NCI-H2196 (cell line): ENCODE results near the gene SBDS.
"Not testable (repeated sequence)": the region's sequence is repeated elsewhere in the genome, so short reads cannot be mapped to it uniquely, and the experiment has no call there.

Experiments
- DNase-seq: peaks from one replicate; lab custom pipeline; 2025; ENCODE audit not compliant: unreplicated experiment; lab: John Stamatoyannopoulos, UW

The SBDS gene

DNA sequence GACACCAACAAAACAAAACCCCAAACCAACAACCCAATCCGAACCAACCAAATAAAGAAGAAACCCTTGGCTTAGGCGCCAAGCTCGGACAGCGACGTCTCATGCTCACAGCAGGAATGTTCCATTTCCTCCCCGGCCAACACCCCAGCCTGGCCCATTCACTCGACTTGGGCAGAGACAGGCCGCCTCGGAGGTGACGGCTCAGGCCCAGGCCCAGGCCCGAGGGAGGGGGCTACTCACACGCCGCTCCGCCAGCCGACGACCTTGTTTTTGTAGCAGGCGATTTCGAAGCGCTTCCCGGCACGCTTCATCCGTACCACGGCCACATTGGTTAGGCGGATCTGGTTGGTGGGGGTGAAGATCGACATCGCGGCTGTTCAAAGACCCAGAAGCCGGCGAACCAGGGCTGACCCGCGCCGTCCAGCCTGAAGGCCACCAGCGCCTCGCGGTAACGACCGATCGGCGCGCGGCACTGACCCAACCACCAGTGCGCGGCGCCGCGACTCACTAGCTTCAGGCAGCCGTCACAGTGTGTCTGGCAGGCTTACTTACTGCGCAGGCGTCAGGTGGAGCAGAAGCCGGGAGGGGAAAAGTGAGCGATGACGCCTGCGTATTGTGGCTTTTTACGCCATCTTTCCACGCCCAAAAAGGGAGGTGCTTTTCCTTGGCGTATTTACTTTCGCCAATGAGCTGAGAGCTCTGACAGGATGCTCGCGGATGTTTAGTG lies at the start of gene SBDS:
Gene SBDS (minus strand): TSS at position 537 of the 727 bp plus-strand sequence. CDS start 169 bp downstream, at position 368.
- peak; percentile 98 for DNase-seq

DNA sequence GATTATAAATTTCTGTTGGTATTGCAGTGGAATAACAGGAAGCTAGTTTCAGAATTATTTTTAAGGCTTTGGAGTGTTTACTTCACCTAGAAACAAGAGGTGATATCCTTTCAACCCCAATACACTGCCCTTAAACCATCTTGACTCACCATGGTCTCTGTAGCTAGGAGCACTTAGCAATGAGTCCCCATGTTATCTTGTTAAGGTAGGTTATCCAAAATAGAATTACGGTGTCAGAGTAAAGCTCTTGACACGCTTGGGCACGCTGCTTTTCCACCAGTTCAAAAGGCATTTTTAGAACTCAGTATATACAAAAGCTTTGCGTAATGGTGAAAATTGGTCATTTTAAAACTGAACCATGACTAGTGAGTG lies 48.2 kb upstream of the SBDS start:
- peak; percentile 7 for DNase-seq

DNA sequence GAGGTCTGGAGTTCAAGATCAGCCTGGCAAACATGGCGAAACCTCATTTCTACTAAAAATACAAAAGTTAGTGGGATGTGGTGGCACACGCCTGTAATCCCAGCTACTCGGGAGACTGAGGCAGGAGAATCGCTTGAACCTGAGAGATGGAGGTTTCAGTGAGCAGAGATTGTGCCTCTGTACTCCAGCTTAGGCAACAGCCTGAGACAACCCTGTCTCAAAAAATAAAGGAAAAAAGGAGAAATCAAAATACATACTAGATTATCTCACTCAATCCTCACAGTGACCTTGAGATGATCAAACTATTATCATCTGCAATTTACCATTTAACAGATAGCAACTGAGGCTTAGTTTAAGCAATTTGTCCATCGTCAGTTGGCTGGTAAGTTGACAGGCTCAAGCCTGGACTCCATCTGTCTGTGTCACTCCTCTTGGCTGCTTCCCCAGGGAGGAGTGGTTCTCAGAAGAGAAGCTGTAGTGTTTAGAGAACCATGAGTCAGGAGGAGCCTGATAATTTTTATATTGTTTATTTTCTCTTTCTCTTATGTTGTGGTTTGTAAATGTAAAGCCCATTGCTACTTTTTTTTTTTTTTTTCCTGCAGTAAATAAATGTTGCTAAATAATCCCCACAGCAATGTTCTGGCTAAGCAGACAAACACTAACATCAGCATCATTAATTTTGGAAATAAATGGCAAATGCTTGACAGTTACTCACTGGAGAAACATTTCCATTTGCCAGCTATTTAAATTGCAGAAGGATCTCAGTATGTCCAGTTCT lies 47.6 kb upstream of the SBDS start:
- DNase-seq, result peak; percentile 62

DNA sequence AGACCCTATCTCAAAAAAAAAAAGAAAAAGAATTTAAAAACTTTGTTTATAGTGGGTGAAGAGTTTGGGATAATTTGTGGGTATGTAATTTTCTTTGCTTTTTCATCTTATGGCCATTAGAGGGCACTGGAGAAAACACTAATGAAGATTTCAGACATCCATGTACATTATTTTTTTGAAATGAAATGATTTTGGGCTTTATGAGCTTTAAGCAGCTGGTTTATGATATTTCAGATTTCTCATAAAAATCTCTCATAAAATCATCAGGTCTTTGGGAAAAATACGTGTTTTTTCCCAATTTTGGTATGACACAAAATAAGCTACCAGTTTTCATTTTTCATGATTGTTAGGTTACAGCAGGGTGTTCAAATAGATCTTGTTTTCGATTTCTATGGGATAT lies 45.4 kb upstream of the SBDS start:
- not testable (repeated sequence) for DNase-seq

DNA sequence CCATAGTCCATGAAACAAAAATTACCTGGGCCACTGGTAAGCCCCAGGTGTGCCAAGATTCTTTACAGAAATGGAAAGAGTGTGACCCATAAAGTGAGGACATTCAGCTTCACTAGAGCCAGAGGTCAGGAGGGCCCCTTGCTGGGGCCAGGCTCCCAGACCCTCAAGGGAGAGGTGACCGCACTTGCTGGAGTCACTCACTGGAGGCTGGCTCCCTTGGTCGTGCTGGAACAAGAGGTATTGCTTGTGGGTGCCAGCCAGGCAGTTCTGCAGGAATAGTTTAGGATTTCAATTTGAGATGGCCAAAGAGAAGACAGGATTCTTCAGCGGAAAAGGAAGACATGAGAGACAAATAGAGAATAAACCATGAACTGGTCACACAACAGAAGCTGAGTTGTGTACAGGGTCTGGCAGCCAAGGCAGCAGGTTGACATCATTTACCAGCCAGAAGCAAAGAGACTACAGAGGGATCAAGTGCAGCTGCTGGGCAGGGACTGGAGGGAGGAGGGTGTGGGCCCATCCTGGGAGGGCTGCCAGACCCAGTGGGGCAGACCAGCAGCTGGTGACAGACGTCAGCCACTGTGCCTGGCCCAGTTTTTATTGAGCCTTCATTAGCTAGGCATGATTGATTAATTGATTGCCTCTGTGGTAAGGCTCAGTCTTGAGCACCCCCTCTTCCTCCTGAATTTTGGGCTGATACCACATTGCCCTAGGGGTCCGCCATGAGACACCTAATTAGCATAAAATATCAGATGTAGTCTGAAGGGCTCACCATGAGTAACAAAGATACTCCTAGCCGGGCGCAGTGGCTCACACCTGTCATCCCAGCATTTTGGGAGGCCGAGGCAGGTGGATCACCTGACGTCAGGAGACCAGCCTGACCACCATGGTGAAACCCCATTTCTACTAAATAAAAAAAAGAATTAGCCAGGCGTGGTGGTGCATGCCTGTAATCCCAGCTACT lies 41.3 kb upstream of the SBDS start:
- DNase-seq, result peak; percentile 71

DNA sequence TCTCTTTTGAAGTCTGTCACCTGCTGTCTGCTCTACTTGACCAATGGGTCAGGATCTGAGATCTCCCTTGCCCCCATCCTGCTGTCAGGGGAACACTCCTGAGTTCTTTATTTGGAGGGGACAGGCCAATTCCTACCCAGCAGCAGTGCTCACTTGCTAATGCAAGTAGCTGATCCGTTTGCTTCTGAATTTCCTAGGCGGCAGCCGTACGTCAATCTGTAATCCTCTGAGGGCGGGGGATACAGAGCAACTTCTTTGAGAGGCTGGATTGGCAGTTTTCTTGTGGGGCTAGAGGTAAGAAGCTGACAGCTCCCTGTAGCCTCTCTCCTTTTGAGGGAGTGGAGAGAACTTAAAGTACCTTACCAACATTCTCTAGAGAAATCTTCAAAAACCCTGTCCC lies 37.9 kb upstream of the SBDS start:
- no peak for DNase-seq

DNA sequence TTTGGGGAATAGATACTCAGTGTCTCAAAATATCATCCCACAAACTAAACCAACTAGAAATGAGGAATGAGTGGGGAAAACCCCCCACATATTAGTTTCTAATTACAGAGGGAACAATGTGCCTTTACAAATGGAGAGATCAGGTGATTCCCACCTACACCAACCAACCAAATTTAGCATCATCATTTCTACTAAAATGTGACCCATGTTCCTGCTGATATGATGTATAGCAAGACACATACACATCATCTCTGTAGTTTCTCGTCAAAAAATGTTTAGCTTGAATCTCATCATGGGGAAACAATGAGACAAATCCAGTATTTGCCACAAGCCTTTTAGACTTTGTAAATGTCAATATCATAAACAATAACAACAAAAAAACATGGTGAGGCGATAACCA lies 36.3 kb upstream of the SBDS start:
- not testable (repeated sequence) for DNase-seq

DNA sequence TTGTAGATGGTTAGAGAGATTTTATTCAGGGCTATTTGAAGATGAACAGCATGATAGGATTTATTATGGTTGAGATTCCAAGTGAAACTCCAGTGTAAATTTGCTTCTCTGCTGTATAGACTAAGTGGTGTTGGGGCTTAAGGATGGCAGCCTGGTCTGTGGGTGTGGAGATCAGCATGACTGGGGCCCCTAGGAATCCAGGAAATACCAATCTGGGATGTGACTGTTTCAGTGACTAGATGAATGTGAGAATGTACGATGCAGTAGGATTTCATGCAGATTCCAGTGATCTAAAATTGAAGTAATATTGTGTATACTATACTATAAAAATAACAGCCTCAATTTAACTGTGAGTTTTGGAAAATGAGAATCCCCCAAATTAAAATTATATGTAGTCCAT lies 30.1 kb upstream of the SBDS start:
- not testable (repeated sequence) for DNase-seq

DNA sequence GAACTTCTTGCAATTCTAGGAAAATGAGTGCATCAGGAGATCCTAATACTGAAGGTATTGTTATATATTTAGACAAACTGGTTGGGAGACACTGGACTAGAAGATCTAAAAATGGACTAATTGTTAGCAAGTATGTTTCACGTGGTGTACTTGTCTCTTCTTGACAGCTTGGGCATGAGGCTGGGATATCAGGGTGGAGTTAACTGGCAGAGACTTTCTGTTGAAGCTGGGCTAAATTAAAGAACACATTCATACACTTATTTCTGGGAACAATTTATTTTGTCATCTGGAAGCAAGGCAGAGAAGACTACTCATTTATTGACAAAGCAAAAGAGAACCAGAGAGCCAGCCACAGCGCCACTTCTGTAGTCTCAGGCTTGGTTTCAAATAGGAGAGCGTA lies 27.1 kb upstream of the SBDS start:
- no peak for DNase-seq

DNA sequence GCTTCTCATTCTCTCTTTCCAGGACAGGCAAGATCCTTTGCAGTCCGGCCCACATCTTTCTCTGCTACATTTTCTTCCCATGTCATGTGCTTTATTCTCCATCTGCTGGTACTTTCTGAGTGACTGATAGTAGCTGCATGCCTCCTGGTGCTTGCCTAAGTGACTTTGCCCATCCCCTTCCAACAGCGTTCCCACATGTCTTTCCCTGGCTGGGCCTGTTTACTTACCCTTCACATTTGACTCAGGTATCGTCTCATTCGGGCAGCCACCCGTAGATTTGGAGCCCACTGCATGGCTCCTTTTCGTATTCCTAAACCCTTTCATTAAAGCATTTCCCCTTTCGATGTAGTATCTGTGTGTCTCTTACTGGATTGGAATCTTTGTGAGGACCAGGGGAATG lies 25.9 kb upstream of the SBDS start:
- no peak for DNase-seq

DNA sequence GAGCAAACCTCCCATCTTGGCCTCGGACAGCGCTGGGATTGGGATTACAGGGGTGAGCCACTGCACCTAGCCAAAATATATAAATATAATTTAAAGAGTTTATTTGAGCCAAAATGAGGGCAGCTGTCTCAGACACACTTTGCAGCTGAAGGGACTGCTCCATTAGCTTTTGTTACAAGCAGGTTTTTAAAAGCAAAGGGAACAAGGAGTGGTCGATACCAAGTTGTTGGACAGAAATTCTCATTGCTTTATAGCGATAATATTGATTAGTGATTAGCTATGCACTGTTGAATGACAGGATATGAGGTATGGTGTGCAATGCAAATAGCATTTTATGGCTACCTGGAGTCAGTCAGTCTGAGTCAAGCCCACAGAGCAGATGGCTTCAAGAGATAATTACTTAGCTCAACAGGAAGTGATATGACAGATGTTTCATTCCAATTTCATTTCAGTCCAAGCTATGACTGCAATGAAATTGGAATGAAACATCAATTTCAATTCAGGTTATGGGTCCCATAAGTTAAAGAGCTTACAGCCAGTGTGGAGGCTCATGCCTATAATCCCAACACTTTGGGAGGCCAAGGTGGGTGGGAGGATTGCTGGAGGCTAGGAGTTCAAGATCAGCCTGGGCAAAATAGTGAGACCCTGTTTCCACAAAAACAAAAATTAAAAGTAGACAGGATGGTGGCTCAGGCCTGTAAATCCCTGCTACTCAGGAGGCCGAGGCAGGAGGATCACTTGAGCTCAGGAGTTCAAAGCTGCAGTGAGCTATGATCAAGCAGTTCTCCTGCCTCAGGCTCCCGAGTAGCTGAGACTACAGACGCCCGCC lies 24.4 kb upstream of the SBDS start:
- DNase-seq, result peak; percentile 67

DNA sequence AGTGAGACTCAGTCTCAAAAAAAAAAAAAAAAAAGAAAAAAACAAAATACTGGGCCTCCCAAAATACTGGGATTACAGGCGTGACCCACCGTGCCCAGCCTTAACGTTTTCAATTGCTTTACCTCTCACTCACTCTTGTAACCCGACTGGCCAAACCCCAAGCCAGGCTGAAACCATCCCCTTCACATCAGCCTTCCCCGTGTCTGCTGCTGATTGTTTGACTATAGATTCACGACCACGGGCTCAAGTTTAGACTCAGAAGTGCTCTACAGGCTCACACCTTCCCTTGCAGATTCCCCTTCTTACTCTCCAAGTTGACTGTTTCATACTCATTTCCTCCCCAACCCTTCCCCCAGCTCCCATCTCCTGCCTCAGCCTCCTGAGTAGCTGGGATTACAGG lies 23.6 kb upstream of the SBDS start:
- no peak for DNase-seq

DNA sequence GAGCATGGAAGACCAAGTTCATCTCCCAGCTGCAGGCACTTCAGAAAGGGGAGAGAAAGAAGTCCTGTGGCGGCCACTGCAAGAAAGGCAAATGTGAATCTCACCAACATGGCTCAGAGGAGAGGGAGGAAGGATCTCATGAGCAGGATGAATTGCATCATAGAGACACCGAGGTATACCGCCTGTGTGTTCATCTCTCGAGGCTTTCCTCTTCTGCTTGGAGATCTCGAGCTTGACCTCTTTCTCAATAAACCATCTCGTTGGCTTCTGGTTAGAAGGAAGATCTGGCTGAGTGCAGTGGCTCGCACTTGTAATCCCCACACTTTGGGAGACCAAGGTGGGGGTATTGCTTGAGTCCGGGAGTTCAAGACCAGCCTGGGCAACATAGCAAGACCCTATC lies 22.6 kb upstream of the SBDS start:
- DNase-seq, result not testable (repeated sequence)

DNA sequence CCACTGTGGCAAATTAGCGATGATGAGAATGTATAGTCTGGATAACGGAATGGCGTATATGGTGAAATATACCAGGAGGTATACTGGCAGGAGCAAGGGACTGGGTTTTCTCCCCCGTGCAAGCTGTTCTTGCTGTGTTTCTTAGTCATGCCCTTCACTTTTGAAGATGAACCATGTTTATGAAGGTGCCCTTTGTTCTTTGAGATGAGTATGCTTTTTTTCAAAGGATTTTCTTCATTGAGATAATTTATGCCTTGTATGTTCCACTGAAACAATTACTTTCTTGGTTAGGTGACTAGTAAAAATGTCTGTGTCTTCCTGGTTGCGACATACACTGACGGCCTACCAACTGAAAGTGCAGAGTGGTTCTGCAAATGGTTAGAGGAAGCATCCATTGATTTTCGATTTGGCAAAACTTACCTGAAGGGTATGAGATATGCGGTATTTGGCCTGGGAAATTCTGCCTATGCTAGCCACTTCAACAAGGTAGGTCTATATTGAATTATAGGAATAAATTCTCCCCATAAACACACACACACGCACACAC lies 18.8 kb upstream of the SBDS start:
- DNase-seq, result not testable (repeated sequence)

DNA sequence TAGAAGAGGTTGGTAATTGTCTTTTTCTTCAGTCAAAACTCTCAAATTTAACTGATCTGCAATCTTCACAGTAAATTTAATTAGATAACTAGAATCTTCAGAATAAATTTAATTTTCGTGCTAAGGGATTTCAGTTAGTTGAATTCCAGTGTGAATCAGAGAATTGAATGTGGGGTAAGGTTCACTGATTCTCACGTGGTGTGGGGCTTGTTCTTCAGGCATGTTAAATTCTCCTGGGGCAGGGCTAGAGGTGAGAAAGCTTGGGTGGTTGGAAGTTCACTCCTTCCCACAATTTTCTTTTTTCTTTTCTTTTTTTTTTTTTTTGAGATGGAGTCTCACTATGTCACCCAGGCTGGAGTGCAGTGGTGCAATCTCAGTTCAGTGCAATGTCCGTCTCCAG lies 14.3 kb upstream of the SBDS start:
- DNase-seq, result not testable (repeated sequence)

DNA sequence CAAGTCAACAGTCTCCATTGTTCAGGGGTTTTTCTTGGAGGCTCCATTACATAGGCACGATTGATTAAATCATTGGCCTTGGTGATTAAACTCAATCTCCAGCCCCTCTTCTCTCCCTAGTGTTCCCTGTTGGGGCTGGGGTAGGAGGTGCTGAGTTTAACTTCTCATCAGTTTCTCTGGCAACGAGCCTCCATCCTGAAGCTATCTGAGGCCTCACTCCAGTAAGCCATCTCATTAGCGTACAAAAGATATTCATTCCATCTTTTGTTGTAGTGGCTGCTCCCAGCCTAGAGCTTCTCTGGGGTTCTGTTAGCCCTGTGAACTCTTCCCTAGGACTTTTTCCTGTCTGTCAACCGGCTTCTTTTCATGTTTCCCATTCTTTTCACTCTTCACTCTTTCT lies 12.9 kb upstream of the SBDS start:
- DNase-seq, result no peak

DNA sequence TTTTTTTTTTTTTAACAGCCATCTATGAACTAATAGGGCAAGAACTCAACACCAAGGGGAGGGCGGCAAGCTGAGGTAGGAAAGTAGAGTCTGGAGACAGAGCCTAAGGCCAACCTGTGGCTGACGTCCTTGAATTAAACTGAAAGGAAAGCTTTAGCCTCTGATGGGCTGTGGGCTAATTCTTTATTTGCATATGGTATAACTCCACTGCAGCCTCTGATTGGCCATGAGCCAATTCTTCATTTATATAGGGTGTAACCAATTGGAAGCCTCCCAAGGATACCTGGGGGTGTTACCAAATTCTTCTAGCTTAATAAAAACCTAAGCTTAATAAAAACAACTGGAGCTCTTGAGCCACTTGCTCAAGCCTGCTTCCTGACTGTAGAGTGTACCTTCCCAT lies 11.6 kb upstream of the SBDS start:
- peak; percentile 12 for DNase-seq

DNA sequence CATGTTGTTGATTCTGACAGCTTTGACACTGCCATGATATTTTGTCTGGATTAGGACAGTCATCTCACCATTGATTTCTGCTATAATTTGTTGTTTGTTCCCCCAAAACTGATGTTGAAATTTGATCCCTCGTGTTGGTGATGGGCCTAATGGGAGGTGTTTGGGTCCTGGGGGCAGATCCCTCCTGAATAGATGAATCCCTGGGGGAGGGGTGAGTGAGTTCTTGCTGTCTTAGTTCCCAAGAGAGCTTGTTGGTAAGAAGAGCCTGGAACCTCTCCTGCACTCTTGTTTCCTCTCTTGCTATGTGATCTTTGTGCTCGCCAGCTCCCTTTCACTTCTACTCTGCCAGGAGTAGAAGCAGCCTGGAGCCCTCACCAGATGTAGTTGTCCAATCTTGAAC lies 8.8 kb upstream of the SBDS start:
- DNase-seq, result not testable (repeated sequence)

DNA sequence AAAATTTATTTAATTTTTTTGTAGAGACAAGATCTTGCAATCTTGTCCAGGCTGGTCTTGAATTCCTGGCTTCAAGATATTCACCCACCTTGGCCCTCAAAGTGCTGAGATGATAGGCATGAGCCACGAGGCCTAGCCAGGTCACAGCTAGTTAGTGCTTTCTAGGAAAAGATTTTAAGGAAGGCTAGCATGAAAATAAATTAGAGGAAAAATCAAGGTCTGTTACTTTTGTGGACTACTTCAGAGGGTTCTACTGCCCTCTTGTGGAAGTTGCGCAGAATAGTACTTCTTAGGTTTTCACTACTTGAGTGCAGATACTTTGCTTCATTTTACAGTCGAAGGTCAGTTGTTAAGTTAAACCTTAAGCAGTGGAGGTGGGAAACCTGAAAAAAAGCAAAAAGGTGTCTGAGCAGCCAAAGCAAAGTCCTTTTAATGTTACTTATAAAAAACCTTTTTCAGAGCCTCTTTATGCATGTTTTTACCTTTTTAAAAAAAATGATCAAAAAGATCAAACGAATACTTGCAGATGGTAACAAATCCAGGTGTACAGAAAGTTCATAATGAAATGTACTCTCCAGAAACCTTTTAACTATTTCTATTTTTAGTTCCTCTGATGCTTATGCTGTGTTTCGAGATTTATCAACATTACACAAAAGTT lies 5.3 kb upstream of the SBDS start:
- DNase-seq, result peak; percentile 27
